GM19351 (cell line): ENCODE measurements around the gene AMOTL2.

Source experiments
- ATAC-seq: cut with Tn5 transposase; IDR thresholded peaks from one replicate; pipeline ENCODE4 v1.9.1; 2021; ENCODE audit warnings: mild to moderate bottlenecking, moderate library complexity; ENCODE audit not compliant: unreplicated experiment

AMOTL2 gene

DNA sequence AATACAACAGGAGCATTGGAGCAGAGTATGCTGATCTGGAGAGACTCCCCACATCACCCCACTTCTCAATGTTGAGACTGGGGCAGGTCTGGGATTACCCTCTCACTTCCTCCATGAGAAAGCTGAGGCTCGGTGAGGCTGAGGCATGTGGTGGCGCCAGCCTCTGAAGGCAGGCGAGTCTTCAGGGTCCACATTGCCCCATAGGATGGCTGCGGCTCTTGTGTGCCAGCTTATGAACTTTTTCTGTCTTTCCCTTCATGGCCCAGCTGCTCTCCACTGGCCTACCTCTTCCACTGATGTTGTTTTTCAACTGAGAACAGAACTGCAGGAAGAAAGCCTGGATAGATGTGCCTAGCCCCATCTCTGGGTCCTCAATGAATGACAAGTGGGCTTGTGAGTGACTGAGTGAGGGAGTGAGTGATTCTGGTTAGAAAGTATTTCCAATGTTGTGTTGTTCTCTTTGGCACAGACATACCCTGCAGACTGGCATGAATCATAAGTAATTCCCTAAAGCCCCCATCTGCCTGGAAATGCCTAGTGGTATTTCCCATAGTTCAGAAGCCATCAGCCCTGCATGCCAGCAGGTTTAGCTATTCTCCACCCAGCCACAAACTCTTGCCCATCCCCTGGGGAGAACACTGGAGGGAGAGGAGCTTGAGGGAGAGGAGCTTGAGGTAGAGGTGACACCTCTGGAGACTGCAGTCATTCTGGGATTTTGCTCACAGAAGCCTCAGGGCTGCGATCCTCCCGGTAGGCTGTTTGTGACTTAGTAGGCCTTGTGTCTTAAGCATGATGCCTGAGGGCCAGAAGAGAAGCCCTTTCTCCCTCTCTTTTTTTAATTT is 56.9 kb downstream of the AMOTL2 start:
- no peak for ATAC-seq

DNA sequence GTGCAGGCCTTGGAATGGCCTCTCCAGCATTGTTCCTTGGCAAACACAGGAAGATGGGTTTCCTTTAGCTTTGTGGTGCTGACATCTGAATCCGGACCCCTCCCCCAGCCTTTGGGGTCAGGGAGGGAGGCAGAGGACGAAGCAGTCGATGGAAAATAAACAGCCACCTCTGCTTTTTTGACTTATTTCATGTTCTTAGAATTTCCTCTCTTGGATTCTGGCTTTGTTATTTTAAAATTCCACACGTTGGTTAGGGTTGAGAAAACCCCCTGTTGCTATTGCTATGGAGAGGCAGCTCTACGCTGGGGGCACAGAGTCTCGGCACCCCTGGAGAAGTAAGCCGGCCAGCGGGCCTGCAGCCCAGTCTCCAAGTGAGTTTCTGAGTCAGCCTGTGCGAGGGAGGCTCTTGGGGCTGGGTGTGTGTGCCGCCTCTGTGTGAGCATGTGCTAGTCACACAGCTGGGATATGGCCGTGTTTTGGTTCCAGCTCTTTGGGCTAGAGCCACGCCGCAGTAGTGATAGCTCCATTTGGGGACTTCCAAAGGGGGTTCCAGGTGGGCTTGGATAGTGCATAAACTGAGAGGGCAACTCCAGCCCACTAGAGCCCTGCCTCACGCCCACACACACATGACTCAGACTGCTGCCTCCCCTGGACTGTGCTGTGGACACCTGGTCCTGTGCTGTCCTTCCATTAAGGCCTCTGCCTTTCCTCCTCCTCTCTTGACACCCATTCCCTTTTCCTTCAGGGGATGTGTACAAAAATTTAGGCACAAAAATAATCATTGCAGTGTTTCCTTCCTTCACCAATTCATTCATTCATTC is 58.8 kb downstream of the AMOTL2 start:
- ATAC-seq = no peak

DNA sequence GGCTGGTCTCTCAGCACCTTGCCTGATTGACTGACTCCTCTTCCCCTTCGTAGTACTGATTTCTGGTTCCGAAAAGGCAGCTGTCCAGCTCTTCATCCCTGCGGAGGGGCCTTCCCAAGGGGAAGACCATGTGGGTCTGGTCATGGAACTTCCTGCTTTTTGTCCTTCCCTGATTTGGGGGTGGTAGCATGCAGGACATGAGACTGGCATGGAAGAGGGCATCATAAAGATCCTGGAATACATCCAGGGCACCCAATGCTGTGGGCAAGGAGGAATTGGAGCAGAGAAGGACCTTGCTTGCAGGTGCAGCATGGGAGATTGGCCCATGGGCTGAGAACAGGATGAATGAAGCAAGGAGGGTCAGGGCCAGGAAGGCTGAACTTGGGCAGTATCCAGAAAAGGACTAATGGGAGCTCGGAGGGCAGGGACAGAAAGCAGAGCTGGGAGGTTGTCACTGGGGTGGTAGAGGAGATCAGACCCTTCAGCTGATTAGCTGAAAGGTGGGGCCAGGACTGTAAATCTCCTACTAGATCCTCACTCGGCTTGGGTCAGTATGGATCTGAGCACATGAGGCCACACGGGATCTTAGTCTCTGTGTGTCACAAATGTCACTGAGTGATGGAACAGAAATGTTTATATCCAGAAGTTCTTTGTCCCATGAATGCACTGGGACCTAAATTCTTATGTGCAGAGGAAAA is 59.5 kb downstream of the AMOTL2 start:
- ATAC-seq = no peak

DNA sequence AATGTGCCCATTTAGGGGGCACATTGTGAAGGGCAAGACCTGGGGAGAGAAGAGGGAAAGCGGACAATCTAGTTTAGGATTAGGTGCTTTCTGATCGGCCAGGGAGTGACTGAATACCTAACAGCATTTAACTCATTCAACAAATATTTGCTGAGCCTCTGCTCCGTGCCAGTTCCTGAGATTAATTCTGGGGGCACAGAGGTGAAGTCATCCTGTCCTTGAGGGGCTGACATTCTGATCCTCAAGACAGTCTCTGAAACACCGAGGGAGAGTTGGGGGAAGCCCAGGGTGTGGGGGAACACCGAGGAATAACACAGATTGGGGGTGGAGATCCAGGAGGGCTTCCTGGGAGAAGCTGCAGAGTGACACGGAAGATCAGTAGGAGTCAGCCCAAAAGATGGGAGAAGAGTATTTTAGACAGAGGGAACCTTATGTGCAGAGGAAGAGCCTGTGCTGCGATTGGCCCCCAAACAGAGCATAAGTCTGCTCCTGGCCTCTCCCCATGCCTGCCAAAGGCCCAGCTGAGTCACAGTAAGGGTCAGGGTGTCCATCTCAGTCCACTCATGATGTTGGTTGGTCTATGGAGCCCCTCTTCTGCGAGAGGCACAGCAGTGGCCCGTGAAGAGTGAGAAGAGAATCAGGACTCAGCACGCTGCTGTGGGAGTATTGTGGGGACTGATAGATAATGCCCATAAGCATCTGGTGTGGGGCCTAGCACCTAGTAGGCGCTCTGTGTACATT is 60.2 kb downstream of the AMOTL2 start:
- no peak for ATAC-seq

DNA sequence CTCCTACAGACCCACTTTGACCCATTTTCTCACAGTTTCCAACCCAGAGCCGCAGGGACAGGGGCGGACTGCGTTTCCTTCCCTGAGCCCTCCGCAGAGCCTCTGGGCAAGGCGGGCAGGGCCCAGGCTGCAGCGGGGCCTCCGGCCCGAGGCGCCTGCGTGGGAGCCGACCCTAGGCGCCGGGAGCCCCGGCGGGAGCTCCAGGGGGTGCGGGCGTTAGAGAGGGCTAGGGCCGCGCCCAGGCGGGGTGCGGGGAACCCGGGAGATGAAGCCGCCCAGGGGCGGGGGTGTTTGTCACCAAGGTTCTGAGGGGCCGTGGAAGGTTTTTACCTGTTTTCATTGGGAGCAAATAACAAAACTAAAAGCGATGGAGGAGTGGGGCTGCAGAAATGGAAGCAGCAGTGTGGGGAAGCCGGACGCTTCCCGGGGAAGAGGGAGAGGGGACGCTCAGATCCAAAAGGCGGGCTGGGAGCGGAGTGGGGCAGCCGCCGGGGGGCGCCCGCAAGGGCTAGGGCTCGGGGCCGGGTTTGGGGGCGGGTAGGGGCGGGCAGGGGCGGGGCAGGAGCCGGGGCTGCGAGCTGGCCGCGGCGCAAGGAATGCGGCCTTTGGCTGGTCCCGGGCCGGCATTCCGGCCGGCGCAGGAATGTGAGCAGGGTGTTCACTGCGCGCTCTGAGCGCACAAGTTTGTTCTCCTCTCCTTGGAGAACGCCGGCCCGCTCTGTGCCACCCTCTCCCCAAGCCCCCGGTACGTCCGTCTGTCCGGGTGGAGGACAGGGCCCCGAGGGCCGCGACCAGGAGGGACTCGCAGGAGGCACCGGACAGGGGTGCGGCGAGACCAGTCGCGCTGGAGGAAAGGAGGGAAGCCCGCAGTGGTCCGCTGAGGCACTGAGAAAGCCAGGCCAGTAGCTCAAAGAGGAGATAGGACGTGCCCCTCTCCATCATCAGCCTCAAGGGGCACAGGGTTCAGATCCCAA is 61.1 kb downstream of the AMOTL2 start:
- peak; percentile 33 for ATAC-seq

DNA sequence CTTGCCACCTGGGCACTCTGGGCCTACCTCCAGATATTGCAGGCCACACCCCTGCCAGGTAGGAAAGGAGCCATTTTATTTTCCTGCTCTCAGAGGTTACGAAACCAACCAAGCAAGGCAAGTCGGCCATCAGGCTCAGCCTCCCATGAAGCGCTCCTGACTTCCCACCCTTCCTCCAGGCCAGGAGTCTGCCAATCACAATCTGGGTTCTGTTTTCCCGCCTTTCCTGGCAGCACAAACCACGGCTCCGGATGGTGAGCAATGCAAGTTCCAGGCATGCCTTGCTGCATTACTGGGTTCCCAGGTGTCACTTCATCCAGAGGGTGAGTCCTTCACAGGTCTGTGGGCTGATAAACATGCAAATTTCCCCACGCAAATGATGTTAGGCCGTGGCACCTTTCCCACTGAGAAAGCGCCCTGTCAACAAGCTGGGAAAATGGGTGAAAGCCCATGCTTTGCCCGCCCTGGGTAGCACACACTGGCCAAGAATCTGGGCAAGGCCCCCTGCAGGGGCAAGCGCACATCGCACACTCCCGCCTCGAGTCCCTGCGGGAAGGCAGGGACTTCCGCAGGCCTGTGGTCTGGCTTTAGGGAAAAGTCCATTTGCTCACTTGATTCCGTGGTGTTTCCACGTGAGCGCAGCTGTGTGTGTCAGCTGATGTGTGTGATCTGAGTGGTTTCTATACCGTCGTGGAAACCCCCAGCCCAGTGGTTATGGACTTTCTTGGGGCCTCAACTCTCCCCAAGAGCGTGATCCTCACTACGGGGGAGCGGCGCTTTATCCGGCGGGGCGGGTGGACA is 62.0 kb downstream of the AMOTL2 start:
- peak; percentile 51 for ATAC-seq

DNA sequence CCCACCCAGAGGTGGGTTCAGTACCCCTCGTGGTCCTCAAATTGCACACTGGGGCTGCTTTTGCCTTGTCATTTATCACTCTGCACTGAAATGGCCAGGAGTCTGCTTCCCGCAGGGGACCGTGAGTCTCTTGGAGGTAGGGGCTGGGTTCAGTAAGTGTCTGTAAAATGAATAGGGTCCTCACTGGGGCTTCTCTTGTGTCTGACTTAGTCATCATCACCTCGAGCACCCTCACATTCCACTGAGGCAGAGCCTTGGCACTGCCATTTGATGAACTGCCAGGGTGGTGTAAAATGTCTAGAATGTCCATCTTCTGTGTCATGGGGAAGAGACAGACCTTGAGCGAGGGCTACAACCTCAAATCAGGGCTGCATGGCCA is 62.6 kb downstream of the AMOTL2 start:
- ATAC-seq = no peak

DNA sequence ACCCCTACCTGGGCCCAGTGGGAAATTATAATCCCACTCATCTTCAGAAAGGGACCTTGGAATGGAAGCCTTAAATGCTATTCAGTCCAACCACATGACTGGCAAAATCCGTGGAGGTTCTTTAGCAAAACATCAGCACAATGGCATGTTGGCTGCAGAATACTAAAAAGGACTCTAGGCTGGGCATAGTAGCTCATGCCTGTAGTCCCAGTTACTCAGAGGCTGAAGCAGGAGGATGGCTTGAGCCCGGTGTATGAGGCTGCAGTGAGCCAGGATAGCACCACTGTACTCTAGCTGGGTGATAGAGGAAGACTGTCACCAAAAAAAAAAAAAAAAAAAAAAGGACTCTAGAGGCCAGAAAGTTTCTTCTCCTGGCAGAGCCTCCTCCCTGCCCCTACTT is 63.0 kb downstream of the AMOTL2 start:
- no peak for ATAC-seq

DNA sequence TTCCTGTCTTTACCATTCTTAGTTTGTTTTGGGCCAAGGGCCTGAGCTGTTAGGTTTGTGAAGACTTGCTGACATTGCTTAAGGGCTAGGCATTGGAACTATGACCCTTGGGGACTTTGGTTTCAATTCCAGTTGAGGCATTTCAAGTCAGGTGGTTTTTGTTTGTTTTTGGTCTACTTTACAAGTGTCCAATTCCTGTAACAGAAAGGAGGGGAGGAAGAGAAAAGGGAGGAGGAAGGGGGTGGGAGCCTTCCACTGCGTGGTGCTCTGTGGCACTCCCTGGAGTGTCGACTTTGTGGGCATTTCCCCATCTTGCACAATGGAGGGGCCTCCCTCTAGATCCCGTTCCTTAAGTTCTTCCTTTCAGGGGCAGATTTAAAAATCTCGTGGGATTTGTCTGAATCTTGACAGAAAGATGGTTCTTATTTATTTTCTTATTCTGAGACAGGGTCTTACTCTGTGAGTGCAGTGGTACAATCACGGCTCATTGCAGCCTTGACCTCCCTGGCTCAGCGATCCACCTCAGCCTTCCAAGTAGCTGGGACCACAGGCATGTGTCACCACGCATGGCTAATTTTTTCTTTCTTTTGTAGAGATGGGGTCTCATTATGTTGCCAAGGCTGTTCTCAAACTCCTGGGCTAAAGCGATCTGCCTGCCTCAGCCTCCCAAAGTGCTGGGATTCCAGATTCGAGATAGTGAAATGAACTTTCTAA is 64.1 kb downstream of the AMOTL2 start:
- ATAC-seq = no peak

DNA sequence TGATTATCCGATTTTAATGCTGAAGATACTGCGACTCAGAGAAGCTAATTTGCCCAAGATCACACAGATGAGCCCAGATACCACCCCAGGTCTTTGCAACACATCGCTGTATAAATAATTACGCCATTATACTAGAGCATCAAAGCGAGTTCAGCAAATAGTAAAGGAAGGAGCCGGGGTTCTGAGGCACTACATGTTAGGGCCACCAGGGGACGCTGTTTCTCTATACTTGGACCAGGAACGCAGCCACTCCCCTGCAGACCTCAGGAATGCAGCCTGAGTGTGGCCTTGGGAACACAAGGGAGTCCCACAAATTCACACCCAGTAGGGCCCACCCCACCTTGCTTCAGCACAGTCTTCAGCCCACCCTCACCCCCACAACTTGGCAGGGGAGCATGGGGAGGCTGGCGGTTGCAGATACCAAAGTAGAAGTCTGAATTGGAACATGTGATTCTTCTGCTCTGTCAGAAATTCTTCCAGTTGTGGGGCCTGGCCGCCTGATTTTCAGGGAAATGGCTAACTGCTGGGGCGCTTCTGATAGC is 65.8 kb downstream of the AMOTL2 start:
- peak; percentile 48 for ATAC-seq

DNA sequence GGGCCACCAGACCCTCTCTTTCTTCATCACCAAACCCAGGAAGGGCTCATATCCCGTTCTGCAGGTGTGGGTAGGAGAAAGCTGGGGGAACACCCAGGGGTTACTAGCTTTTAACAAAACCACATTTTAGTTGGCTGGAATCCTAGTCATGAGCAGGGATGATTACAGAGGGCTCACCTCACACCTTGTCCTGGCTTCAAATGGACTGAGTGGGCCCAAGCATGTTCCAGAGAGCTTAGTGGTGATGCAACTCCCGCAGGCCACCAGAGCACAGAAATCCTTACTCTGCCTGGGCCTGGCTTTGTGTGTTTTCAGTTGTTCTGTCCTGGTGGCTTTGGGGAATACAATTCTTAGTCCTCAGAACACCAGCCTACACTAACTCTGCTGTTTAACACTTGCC is 66.8 kb downstream of the AMOTL2 start:
- no peak for ATAC-seq

DNA sequence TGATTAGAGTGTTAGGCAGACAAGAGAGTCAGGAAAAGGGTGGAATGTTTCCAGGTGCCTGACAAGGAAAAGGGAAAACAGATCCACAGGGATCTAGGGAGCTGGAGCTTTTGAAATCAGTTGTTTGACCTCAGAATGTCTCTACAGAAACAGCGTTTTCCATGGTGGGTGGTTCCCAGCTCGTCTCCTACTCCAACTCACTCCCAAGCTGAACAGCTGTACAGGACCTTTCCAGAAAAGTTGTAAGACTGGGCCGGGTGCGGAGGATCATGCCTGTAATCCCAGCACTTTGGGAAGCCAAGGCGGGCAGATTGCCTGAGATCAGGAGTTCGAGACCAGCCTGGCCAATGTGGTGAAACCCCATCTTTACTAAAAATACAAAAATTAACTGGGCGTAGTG is 67.9 kb downstream of the AMOTL2 start:
- ATAC-seq = no peak
